Gastrocnemius medialis (tissue), 4 donors: ENCODE data around the gene ITIH6.

ENCODE experiments used
- POLR2A ChIP-seq, 2 donors: fragments of 450-650 bp; IDR thresholded peaks; one replicate each; pipeline ENCODE4 v1.6.1; 2017; ENCODE audit warnings: antibody characterized with exemption in 2 of 2, mild to moderate bottlenecking in 2 of 2, moderate library complexity in 2 of 2
- TF ChIP-seq, protein P1 (sequence below), 5 experiments: fragments of 450-650 bp in 3 of 5; fragments of 200-600 bp in 2 of 5; sonication (generic) in 2 of 5; IDR thresholded peaks in 4 of 5; conservative IDR thresholded peaks in 1 of 5; 1 replicate in 4 of 5; 2 replicates in 1 of 5; pipeline ENCODE4 v1.5.1; 2016 to 2019; ENCODE audit warnings: antibody characterized with exemption in 5 of 5, mild to moderate bottlenecking in 3 of 5, moderate library complexity in 3 of 5

DNA sequence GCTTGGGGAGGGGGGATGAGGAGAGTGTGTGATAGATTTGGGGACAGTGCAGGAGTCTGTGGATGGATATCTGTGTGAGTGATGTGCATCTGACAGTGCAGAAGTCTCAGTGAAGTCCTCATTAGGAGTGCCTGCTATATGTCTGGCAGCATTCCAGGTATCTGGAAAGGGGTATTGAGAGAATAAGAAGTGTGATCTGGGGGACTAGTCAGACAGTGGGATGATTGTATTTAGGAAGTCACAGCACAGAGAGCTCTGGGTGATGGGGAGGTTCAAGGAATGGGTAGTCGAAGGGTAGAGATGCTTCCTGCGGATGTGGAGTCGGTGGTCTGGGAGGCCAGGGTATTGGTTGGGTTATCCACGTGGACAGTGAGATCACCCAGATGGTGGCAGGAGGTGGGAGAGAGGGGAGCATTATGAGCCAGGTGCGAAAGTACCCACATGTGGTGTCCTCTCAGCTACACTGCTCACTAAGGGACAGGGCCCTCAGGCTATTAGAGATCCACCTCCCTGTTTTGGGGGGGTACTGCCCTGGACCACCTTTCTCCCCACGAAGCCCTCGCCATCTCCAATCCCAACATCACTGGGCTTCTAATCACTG is 19.3 kb upstream of the ITIH6 start:
- TF ChIP-seq, protein P1, sequence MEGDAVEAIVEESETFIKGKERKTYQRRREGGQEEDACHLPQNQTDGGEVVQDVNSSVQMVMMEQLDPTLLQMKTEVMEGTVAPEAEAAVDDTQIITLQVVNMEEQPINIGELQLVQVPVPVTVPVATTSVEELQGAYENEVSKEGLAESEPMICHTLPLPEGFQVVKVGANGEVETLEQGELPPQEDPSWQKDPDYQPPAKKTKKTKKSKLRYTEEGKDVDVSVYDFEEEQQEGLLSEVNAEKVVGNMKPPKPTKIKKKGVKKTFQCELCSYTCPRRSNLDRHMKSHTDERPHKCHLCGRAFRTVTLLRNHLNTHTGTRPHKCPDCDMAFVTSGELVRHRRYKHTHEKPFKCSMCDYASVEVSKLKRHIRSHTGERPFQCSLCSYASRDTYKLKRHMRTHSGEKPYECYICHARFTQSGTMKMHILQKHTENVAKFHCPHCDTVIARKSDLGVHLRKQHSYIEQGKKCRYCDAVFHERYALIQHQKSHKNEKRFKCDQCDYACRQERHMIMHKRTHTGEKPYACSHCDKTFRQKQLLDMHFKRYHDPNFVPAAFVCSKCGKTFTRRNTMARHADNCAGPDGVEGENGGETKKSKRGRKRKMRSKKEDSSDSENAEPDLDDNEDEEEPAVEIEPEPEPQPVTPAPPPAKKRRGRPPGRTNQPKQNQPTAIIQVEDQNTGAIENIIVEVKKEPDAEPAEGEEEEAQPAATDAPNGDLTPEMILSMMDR (IDR thresholded peaks at IDR 0.05 in 4 of 5, conservative IDR thresholded peaks at IDR 0.05 in 1 of 5), result no peak
- TF ChIP-seq POLR2A (IDR thresholded peaks at IDR 0.05), result no peak
